Non-pigmented ciliary epithelial cell (primary cell): ENCODE measurements around the gene SHKBP1.
A peak's percentile ranks its signal among the peaks of the same experiment; 100 is the strongest.
"Not testable (repeated sequence)": the region's sequence is repeated elsewhere in the genome, so short reads cannot be mapped to it uniquely, and the experiment has no call there.

Source experiments
- DNase-seq: peaks from one replicate; pipeline ENCODE4 v3.0.0-alpha.2; 2010; ENCODE audit warnings: low read depth

The SHKBP1 gene

GRCh38 chr19:40576585-40577451, at the start of gene SHKBP1:
SHKBP1 (plus strand) TSS chr19:40576873; CDS start chr19:40576900, 27 bp downstream.
- DNase-seq = peak; percentile 76

- DNase-seq = no peak
These were observed 48.6 kb upstream of the SHKBP1 start for GRCh38 chr19:40528078-40528477.

DNA sequence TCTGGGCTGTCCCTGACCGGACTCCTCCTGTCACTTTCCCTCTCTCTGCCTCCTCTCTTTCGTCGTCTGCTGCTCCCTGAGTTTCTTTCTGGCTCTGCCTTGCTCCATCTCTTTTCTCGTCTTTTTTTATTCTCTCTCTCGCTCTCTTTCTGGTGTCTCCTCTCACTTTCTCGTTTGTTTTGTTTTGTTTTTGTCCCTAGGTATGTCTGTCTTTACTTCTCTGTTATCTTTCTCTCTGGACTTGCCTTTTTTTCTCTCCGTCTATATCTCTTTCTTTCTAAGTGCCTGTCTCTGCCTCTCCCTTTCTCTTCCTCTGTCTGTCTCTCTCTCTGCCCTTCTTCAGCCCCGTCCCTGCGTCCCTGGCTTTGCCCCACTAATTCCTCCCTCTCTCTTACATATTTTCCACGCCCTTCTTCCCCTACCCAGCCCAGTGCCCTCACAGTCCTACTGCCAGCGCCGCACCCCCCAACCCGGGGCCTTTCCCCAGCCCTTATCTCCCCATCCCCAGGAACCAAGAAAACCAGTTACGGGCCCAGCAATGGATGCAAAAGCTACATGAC, 48.1 kb upstream of the SHKBP1 start:
- DNase-seq = no peak

DNA sequence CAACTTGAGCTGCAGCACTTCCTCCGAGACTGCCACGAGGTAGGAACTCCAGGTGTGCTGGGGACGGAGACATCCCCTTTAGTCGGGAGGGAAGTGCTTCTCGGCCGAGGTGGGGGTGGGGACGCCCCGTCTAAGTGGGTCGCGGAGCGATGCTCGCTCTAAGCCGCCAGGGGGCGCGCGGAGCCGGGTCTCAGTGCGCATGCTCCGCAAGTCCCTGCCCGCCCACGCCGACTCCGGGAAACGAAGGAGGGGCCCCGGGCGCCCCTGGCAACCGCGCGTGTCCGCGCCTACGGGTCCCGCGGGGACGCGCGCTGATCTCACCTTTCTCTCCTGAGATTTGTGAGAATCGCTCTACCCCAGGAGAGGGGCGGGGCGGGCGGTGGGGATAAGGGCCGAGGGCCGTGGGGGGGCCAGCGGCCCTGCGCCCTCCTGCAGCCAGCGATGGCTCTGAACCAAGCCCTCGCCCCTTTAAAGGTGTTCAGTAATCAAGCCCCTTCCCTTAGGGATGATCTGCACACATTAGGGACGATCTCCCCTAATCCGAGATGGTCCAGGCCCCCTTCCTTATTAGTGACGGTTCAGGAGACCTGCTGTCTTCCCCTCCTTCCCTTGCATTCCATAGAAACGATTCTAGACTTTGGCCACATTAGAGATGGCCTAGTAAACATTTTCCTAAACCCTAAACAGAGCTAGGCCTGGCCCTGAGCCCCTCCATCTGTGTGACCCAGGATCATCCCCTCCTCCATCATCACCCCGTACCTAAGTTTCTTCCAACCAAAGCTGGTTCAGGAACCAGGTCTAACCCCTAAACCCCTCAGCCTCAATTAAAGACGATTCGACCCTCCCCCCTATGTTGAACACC, 47.3 kb upstream of the SHKBP1 start:
- peak; percentile 18 for DNase-seq

GRCh38 chr19:40530091-40530901, 46.4 kb upstream of the SHKBP1 start:
- no peak for DNase-seq

- DNase-seq = no peak
These were observed 43.2 kb upstream of the SHKBP1 start for GRCh38 chr19:40533508-40533907.

- no peak for DNase-seq
These were observed 42.5 kb upstream of the SHKBP1 start for GRCh38 chr19:40534148-40534547.

DNA sequence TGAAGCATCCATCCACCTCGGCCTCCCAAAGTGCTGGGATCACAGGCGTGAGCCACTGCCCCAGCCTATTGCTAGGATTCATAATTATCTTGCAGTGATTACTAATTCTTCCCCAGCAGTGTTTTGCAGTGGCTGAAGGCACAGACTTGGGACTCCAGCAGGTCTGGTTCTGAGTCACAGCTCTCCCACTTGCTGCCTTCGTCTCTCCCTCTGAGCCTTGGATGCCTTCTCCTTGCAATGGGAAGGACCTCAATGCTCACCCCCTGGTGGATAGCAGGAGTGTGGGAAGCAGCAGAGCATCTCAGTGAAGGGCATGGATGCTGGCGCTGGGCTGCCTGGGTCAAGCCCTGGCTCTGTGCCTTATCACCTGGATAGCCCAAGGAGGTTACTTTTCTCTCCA, 37.6 kb upstream of the SHKBP1 start:
- no peak for DNase-seq

DNA sequence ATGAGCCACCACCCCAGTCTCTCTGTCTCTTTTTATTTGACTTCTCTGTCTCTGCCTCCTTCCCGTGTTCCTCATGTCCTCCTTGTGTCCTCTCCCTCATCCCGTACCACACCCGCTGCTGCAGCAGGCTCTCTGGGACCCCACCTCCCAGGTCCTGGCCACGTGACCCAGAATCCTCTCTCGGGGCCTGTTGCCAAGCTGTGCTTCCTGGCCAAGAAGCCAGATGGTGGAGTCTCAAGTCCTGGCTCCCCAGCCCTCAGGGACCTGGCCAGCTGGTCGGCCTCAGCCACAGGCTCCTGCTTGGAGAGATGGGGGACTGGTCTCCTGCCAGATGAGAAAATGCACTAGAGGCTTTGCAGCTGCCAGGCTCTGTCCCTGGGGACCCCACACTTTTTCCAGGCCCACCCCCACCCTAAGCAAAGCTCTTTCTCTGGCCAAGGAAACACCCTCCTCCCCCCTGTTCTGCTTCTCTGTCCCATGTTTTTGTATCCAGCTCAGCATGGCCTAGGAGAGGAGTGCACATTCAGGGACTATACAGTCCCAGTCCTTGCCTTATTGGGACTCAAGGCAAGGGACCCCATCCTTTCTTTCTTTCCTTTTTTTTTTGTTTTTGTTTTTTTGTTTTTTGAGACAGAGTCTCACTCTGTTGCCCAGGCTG, 34.3 kb upstream of the SHKBP1 start:
- no peak for DNase-seq

GRCh38 chr19:40543029-40543597, 33.6 kb upstream of the SHKBP1 start:
- no peak for DNase-seq

DNA sequence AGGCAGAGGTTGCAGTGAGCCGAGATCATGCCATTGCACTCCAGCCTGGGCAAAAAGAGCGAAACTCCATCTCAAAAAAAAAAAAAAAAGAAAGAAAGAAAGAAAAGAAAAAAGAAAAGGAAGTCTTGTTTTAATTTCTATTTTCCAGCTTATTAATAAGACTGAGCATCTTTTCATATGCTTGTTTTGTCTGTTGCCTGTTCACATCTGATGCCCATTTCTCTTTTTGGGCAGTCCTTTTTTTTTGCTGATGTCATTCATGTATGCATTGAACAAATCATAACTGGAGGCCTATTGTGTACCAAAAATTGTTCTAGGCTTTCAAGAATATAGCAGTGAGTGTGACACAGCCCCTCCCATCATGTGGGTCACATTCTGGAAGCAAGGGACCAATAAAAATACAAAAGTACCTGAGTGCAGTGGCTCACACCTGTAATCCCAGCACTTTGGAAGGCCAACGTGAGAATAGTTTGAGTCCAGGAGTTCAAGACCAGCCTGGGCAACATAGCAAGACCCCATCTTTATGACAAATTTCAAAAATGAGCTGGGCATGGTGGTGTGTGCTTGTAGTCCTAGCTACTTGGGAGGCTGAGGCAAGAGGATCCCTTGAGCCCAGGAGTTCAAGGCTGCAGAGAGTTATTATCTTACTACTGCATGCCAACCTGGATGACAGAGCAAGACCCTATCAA, 30.4 kb upstream of the SHKBP1 start:
- DNase-seq = not testable (repeated sequence)

DNA sequence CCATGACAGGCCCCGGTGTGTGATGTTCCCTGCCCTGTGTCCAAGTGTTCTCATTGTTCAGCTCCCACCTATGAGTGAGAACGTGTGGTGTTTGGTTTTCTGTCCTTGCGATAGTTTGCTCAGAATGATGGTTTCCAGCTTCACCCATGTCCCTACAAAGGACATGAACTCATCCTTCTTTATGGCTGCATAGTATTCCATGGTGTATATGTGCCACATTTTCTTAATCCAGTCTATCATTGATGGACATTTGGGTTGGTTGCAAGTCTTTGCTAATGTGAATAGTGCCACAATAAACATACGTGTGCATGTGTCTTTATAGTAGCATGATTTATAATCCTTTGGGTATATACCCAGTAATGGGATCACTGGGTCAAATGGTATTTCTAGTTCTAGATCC, 29.5 kb upstream of the SHKBP1 start:
- not testable (repeated sequence) for DNase-seq

DNA sequence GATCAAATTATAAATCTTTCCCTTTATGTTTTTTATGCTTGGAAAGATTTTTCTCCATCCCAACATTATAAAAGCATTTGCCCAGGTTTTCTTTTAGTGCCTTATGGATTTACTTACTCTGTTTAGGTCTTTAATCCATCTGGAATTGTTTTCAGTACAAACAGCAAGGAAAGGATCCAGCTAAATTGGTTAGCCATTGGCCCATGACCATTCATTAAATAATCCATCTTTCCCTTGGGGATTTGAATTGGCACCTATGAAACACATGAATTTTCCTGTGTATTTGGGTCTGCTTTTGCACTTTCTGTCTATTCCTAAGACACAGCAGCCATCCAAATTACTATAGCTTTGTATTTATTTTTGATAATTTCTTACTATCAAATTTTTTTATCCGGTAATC, 28.8 kb upstream of the SHKBP1 start:
- DNase-seq = no peak

GRCh38 chr19:40549007-40549708, 27.5 kb upstream of the SHKBP1 start:
- DNase-seq = no peak

- DNase-seq = no peak
These were observed 25.7 kb upstream of the SHKBP1 start for GRCh38 chr19:40550951-40551350.

DNA sequence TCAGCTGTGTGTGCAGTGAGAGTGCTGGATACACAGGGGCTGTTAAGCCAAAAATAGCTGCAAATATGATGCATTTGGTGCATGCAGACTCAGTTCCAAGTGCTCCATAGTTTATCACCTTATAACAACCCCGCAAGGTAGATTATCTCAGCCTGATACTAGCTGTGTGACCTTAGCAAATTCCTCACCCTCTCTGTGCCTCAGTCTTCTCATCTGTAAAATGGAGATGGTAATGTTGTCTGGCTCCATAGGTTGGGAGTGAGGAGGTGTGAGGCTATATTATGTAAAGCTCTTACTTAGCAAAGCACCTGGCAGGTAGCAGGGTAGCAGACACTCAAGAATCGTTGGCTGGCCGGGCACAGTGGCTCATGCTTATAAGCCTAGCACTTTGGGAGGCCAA, 23.8 kb upstream of the SHKBP1 start:
- no peak for DNase-seq

DNA sequence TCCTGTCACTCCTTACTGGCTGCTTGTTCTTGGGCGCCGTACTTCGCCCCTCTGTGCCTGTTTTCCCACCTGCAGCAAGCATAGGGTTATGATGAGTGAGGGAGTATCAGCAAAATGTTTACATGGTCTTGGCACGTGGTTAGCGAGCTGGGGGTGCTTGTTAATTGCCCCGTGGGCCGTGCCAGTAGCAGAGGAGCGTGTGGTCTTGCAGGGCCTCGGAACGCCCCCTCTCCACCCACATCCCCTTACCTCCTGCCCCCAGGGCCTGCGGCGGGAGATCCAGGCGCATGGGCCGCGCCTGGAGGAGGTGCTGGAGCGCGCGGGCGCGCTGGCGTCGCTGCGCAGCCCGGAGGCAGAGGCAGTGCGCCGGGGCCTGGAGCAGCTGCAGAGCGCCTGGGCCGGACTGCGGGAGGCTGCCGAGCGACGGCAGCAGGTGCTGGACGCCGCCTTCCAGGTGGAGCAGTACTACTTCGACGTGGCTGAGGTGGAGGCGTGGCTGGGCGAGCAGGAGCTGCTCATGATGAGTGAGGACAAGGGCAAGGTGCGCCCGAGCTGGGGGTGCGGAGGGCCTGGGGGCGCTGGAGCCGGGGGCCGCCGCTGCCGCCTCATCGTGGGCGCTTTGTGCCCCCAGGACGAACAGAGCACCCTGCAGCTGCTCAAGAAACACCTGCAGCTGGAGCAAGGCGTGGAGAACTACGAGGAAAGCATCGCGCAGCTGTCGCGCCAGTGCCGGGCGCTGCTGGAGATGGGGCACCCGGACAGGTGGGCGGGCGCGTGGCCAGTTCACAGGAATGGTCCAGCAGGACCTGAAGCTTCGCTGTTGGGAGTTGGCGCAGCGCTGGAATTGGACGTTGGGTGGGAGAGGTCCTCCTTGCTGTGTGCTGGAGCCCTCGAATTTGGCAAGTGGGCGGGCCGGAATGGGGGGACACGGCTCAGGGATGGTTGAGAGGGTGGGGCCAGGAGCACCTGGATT, 22.5 kb upstream of the SHKBP1 start:
- DNase-seq = no peak

- DNase-seq = no peak
These were observed 20.5 kb upstream of the SHKBP1 start for GRCh38 chr19:40555978-40556689.
